Stomach (tissue), 9 donors: ENCODE data around the gene OR5A2. TPM values are rescaled to one million over a fixed set of nuclear protein-coding genes. Genes with fewer than 3 reads are reported as not detected.
"Not testable (repeated sequence)": the region's sequence is repeated elsewhere in the genome, so short reads cannot be mapped to it uniquely, and the experiment has no call there.

Experiments used
- DNase-seq, 2 donors: peaks; one replicate each; pipeline versions ENCODE4 v3.0.0 to v3.0.0-alpha.2; 2013 to 2019
- H3K27ac ChIP-seq, 5 donors: fragments of 200-600 bp in 4 of 5; sonication (generic) in 4 of 5; one replicate each; pipeline ENCODE4 v1.5.1; 2013 to 2019; ENCODE audit warnings: mild to moderate bottlenecking in 1 of 5, moderate library complexity in 1 of 5
- H3K27me3 ChIP-seq, 3 donors: fragments of 200-600 bp; sonication (generic); one replicate each; pipeline ENCODE4 v1.5.1; 2017 to 2019; ENCODE audit warnings: mixed run types in 1 of 3
- H3K36me3 ChIP-seq, 4 donors: fragments of 200-600 bp; sonication (generic); 1 replicate in 3 of 4; 2 replicates in 1 of 4; pipeline ENCODE4 v1.5.1; 2016 to 2019
- H3K4me1 ChIP-seq, 4 donors: fragments of 200-600 bp; sonication (generic); one replicate each; pipeline ENCODE4 v1.5.1; 2016 to 2019
- H3K4me3 ChIP-seq, 4 donors: fragments of 200-600 bp; sonication (generic) in 3 of 4; one replicate each; pipeline ENCODE4 v1.5.1; 2016 to 2019; ENCODE audit warnings: mild to moderate bottlenecking in 1 of 4
- H3K9me3 ChIP-seq, 4 donors: fragments of 200-600 bp; sonication (generic); one replicate each; pipeline ENCODE4 v1.5.1; 2016 to 2019
- EP300 ChIP-seq: sonication (generic); formaldehyde crosslinking; IDR thresholded peaks from one replicate; pipeline ENCODE4 v1.6.1; 2017; ENCODE audit warnings: antibody characterized with exemption
- POLR2A ChIP-seq, 4 donors: fragments of 450-650 bp; IDR thresholded peaks; one replicate each; pipeline ENCODE4 v1.6.1; 2016; ENCODE audit warnings: antibody characterized with exemption in 4 of 4, control low read depth in 2 of 4, mild to moderate bottlenecking in 1 of 4, moderate library complexity in 1 of 4
- POLR2AphosphoS5 ChIP-seq, 3 donors: sonication (generic); formaldehyde crosslinking; IDR thresholded peaks; one replicate each; pipeline ENCODE4 v1.6.1; 2016; ENCODE audit warnings: antibody characterized with exemption in 3 of 3
- WGBS, 5 donors: extraction: QIAGEN DNeasy Blood & Tissue Kit in 3 of 5; methylation state at CpG; one replicate each; pipeline versions ENCODE4 v1.1.5 to v1.1.7; 2013 to 2018; 5-methylcytosine and 5-hydroxymethylcytosine counted together
- intact Hi-C: fragments of 100-400 bp; cut with DNase I; formaldehyde crosslinking; loops from one replicate; pipeline ENCODE4 v1.15.1; 2023; ENCODE audit warnings: low total_unique reads
- polyA plus RNA-seq, 3 donors: library from polyadenylated mRNA; stranded (reverse); fragments of 200-250 nt; gene quantifications; one replicate each; pipeline ENCODE4 v1.2.3, GENCODE V29; 2013
- total RNA-seq, 5 donors: library from RNA; depleted of rRNA; stranded (reverse); fragments of >200 nt; gene quantifications; one replicate each; pipeline versions ENCODE4 v1.1.0 to v1.2.3, GENCODE V29; 2014 to 2016
- TF ChIP-seq, protein P1 (sequence below), 7 experiments: fragments of 450-650 bp in 4 of 7; fragments of 200-600 bp in 3 of 7; sonication (generic) in 3 of 7; IDR thresholded peaks; one replicate each; pipeline ENCODE4 v1.5.1; 2016 to 2019; ENCODE audit warnings: antibody characterized with exemption in 7 of 7, control low read depth in 2 of 7, mild to moderate bottlenecking in 1 of 7
- donor health status: healthy with polysubstance abuse.
- donor health status: Bipolar disorder and iron deficiency.
- donor health status: healthy.

The OR5A2 gene
- total and polyA plus RNA-seq, 8 donors = not detected

DNA sequence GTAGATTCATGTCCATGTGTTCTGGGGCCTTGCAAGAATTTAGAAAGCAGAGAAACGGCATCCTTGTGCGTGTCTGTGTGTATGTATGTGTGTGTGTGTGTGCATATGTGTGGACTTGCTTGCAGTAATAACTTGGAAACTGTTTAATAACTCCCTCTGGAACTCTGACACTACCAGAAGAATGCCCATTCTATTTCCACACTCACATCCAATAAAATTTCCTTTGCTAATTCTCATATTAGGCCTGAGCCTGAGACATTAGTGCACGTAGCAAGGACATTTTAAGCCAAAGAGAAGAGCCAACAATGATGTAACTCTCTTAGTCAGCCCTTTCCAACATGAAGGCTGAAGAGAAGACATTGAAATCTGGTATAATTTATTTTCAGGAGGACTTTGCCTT, 33.7 kb upstream of the OR5A2 start:
- H3K27me3 ChIP-seq = no peaks in the 10 kb centered on the region
- no peak for DNase-seq
- intact Hi-C loops = no loop called here
- H3K36me3 ChIP-seq = no peaks in the 10 kb centered on the region
- H3K27ac ChIP-seq = no peak overlapping the region
- 63 to 93% (median 74%) methylated on average over 3 of the region's 3 CpGs for WGBS, 5 donors
- H3K4me3 ChIP-seq = no peak overlapping the region
- H3K4me1 ChIP-seq = no peaks in the 10 kb centered on the region
- TF ChIP-seq EP300 (no peak), POLR2A (IDR thresholded peaks at IDR 0.05) (no peak), POLR2AphosphoS5 (IDR thresholded peaks at IDR 0.05) (no peak)
- TF ChIP-seq, protein P1, sequence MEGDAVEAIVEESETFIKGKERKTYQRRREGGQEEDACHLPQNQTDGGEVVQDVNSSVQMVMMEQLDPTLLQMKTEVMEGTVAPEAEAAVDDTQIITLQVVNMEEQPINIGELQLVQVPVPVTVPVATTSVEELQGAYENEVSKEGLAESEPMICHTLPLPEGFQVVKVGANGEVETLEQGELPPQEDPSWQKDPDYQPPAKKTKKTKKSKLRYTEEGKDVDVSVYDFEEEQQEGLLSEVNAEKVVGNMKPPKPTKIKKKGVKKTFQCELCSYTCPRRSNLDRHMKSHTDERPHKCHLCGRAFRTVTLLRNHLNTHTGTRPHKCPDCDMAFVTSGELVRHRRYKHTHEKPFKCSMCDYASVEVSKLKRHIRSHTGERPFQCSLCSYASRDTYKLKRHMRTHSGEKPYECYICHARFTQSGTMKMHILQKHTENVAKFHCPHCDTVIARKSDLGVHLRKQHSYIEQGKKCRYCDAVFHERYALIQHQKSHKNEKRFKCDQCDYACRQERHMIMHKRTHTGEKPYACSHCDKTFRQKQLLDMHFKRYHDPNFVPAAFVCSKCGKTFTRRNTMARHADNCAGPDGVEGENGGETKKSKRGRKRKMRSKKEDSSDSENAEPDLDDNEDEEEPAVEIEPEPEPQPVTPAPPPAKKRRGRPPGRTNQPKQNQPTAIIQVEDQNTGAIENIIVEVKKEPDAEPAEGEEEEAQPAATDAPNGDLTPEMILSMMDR (IDR thresholded peaks at IDR 0.05) = no peak
- no peaks in the 10 kb centered on the region for H3K9me3 ChIP-seq

DNA sequence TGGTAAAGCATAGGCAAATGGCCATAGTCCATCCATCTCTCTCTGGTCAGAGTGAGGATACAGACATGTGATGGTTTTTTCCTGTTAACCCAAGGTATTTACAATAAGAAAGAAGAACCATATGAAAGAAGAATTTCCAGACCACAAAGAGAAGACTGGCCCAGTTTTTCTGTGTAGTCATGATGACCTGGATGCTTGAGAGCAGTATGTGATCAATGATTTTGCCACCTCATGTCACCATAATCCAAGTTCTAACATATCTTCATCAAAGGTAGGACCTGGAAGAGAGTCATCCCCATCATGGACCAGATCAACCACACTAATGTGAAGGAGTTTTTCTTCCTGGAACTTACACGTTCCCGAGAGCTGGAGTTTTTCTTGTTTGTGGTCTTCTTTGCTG, 30.4 kb upstream of the OR5A2 start, which contains the start of gene OR4D6:
Gene OR4D6, plus strand, starts transcription at position 301 of the 400 bp plus-strand sequence. Its CDS starts 0 bp downstream, at position 301.
- 74 to 98% (median 92%) methylated on average over 2 of the region's 2 CpGs for WGBS, 5 donors
- H3K27ac ChIP-seq = no peak within 1 kb of the TSS
- no peak within 1 kb of the TSS for H3K4me3 ChIP-seq
- intact Hi-C loops = no loop called here
- H3K4me1 ChIP-seq = no peaks in the 10 kb centered on the region
- no peaks in the 10 kb centered on the region for H3K9me3 ChIP-seq
- TF ChIP-seq POLR2A (IDR thresholded peaks at IDR 0.05) = no peak
- DNase-seq = no peak
- no peaks in the 10 kb centered on the region for H3K36me3 ChIP-seq
- H3K27me3 ChIP-seq = no peaks in the 10 kb centered on the region

DNA sequence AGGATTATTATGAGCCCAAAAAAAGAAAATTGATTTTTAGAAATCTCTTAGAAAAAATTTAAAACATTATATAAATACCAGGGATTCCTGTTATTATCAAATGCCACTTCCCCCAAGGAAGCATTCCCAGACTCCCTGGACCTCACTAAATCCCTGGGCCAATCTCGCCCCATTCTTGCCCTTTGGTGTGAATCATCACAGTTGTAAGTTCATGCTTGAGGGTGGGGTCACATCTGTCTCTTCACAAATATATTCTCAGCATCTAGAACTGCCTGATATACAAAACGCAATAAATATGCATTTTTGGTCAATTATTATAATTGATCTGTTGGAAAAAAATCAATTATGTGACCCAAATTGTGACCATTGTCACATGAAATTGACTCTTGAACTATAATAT, 22.3 kb upstream of the OR5A2 start:
- TF ChIP-seq EP300 (no peak), POLR2AphosphoS5 (IDR thresholded peaks at IDR 0.05) (no peak), POLR2A (IDR thresholded peaks at IDR 0.05) (no peak)
- TF ChIP-seq, protein P1 (IDR thresholded peaks at IDR 0.05) = no peak
- Histone ChIP-seq H3K27me3 (no peaks in the 10 kb centered on the region), H3K36me3 (no peaks in the 10 kb centered on the region), H3K9me3 (peaks cover 0 to 12% (median 9%) of the 10 kb centered on the region in 4 donors), H3K4me3 (no peak overlapping the region), H3K27ac (no peak overlapping the region), H3K4me1 (no peaks in the 10 kb centered on the region)
- intact Hi-C loops = no loop called here
- whole genome bisulfite sequencing, 5 donors = 72 to 87% (median 84%) methylated on average over 2 of the region's 2 CpGs
- no peak for DNase-seq

DNA sequence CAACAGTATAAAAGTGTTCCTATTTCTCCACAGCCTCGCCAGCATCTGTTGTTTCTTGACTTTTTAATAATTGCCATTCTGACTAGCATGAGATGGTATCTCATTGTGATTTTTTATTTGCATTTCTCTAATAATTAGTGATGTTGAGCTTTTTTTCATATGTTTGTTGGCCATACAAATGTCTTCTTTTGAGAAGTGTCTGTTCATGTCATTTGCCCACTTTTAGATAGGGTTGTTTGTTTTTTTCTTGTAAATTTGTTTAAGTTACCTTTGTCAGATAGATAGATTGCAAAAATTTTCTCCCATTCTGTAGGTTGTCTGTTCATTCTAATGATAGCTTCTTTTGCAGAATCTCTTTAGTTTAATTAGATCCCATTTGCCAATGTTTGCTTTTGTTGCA, 19.4 kb upstream of the OR5A2 start:
- peaks cover 0 to 12% (median 9%) of the 10 kb centered on the region in 4 donors for H3K9me3 ChIP-seq
- H3K36me3 ChIP-seq, intact Hi-C loops, H3K4me3 ChIP-seq, DNase-seq, H3K27me3 ChIP-seq, H3K4me1 ChIP-seq, H3K27ac ChIP-seq: not testable (repeated sequence)
- WGBS, 5 donors = 75 to 97% (median 92%) methylated on average over 1 of the region's 1 CpG

DNA sequence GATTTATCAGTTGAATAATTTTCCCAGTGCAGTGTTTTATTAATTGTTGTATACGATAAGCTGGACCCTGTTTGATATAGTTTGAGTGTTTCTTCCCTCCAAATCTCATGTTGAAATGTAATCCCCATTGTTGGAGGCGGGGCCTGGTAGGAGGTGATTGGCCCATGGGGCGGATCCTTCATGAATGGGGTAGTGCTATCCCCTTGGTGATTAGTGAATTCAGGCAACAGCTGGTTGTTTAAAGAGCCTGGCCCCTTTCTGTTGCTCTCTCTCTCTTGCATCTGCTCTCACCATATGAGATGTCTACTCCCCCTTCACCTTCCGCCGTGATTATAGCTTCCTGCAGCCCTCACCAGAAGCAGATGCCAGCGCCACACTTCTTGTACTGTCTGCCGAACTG, 11.6 kb upstream of the OR5A2 start:
- H3K36me3 ChIP-seq = no peaks in the 10 kb centered on the region
- no peak overlapping the region for H3K4me3 ChIP-seq
- TF ChIP-seq POLR2AphosphoS5 (IDR thresholded peaks at IDR 0.05) (no peak), EP300 (no peak), POLR2A (IDR thresholded peaks at IDR 0.05) (no peak)
- TF ChIP-seq, protein P1 (IDR thresholded peaks at IDR 0.05) = no peak
- H3K4me1 ChIP-seq = no peaks in the 10 kb centered on the region
- DNase-seq = no peak
- H3K9me3 ChIP-seq = no peaks in the 10 kb centered on the region
- H3K27ac ChIP-seq = no peak overlapping the region
- intact Hi-C loops = no loop called here
- H3K27me3 ChIP-seq = no peaks in the 10 kb centered on the region
- 78 to 91% (median 88%) methylated on average over 7 of the region's 7 CpGs for WGBS, 5 donors
